ENCODE data around the gene GPC4.

The GPC4 gene

DNA sequence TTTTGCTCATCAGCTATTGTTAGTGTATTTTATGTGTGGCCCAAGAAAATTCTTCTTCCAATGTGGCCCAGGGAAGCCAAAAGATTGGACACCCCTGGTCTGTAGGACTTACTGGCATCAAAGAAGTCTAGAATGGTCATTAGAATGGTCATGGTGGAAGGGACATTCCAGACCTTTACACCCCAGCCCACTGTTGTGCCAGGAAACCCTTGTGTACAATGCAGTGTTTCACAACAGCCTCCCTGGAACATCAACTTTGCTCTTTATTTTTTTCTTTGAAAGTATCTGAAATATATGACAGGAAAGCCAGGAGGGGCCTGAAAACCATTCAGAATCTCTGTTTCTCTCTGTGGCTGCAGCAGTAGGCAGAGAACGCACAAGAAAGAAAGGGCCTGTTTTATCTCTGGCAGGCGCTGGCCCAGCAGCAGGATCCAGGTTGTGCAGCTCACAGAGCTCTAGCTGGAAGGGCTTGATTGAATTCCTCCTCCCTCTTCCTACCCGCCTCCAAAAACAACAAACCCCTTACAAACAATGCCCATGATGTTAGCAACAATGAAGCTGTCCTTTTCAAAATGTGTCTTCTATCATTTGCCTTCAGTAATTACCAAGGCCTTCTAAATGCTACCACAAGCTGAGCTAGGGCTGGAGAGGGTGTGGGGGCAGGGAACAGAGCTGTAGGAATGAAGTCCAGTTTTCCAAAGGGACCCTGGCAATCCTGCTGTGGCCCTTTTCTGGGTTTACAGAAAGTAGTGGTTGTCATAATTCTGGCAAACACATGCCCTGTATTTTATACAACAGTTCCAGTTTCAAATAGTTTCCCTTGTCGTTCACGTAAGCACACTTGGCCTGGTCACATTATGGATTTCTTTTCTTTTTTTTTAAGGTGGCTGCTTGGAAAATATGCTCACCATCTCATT is 164.8 kb downstream of the GPC4 start:
- H3K27ac ChIP-seq, result no peak overlapping the region
- TF ChIP-seq, protein P1, sequence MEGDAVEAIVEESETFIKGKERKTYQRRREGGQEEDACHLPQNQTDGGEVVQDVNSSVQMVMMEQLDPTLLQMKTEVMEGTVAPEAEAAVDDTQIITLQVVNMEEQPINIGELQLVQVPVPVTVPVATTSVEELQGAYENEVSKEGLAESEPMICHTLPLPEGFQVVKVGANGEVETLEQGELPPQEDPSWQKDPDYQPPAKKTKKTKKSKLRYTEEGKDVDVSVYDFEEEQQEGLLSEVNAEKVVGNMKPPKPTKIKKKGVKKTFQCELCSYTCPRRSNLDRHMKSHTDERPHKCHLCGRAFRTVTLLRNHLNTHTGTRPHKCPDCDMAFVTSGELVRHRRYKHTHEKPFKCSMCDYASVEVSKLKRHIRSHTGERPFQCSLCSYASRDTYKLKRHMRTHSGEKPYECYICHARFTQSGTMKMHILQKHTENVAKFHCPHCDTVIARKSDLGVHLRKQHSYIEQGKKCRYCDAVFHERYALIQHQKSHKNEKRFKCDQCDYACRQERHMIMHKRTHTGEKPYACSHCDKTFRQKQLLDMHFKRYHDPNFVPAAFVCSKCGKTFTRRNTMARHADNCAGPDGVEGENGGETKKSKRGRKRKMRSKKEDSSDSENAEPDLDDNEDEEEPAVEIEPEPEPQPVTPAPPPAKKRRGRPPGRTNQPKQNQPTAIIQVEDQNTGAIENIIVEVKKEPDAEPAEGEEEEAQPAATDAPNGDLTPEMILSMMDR (conservative IDR thresholded peaks at IDR 0.05), result no peak
